Hepatocyte (in vitro differentiated cells): Measurements from ENCODE around the gene UBE2E1. TPM values are rescaled to one million over a fixed set of nuclear protein-coding genes. Genes with fewer than 3 reads are reported as not detected.

Source experiments
- DNase-seq: peaks from one replicate; pipeline ENCODE4 v3.0.0-alpha.2; 2016; ENCODE audit warnings: low spot score
- H2AFZ ChIP-seq: fragments of 200-600 bp; sonication (generic); 2 replicates; pipeline ENCODE4 v1.6.0; 2016; ENCODE audit warnings: antibody characterized with exemption, mild to moderate bottlenecking
- H3K27ac ChIP-seq: fragments of 200-600 bp; sonication (generic); 2 replicates; pipeline ENCODE4 v1.5.1; 2016; ENCODE audit warnings: mild to moderate bottlenecking
- H3K27me3 ChIP-seq: fragments of 200-600 bp; sonication (generic); 2 replicates; pipeline ENCODE4 v1.6.1; 2016
- H3K36me3 ChIP-seq: fragments of 200-600 bp; sonication (generic); replicated peaks from 2 replicates; pipeline ENCODE4 v1.5.1; 2016; ENCODE audit warnings: low read depth; ENCODE audit not compliant: insufficient read depth
- H3K4me1 ChIP-seq: fragments of 200-600 bp; sonication (generic); 2 replicates; pipeline ENCODE4 v1.5.1; 2016; ENCODE audit warnings: mild to moderate bottlenecking, moderate library complexity; ENCODE audit not compliant: insufficient read depth
- H3K4me2 ChIP-seq: fragments of 200-600 bp; sonication (generic); 2 replicates; pipeline ENCODE4 v1.6.0; 2016
- H3K4me3 ChIP-seq: fragments of 200-600 bp; sonication (generic); 2 replicates; pipeline ENCODE4 v1.5.1; 2016; ENCODE audit warnings: mild to moderate bottlenecking
- H3K79me2 ChIP-seq: fragments of 200-600 bp; sonication (generic); 2 replicates; pipeline ENCODE4 v1.6.0; 2017; ENCODE audit warnings: mild to moderate bottlenecking
- H3K9me2 ChIP-seq: fragments of 200-600 bp; sonication (generic); replicated peaks from 2 replicates; pipeline ENCODE4 v1.6.0; 2017; ENCODE audit warnings: mild to moderate bottlenecking; ENCODE audit not compliant: insufficient read depth
- H3K9me3 ChIP-seq: fragments of 200-600 bp; sonication (generic); 2 replicates; pipeline ENCODE4 v1.5.1; 2016; ENCODE audit warnings: low read depth, mild to moderate bottlenecking
- H4K20me1 ChIP-seq: fragments of 200-600 bp; sonication (generic); 2 replicates; pipeline ENCODE4 v1.6.0; 2016; ENCODE audit warnings: mild to moderate bottlenecking; ENCODE audit not compliant: insufficient read depth, poor library complexity, severe bottlenecking
- EZH2 ChIP-seq: fragments of 200-600 bp; sonication (generic); IDR thresholded peaks from 2 replicates; pipeline ENCODE4 v1.6.1; 2016; ENCODE audit warnings: antibody characterized with exemption, mild to moderate bottlenecking, borderline replicate concordance
- EZH2phosphoT487 ChIP-seq: fragments of 200-600 bp; sonication (generic); IDR thresholded peaks from one replicate; pipeline ENCODE4 v1.6.1; 2018; ENCODE audit warnings: antibody characterized with exemption, mild to moderate bottlenecking, low read depth, moderate library complexity; ENCODE audit not compliant: unreplicated experiment, severe bottlenecking
- WGBS: methylation state at CpG from one replicate; pipeline ENCODE4 v1.1.6; 2016; ENCODE audit warnings: low lambda C conversion rate; ENCODE audit errors: missing lambda C conversion rate; 5-methylcytosine and 5-hydroxymethylcytosine counted together
- polyA plus RNA-seq: library from polyadenylated mRNA; unstranded; fragments of >200 nt; fragmentation: Nextera tagmentation; extraction: Ambion mirVana; gene quantifications from 2 replicates; pipeline ENCODE4 v1.2.1, GENCODE V29; 2016
- total RNA-seq: library from RNA; depleted of rRNA; stranded (reverse); fragments of >200 nt; gene quantifications from 2 replicates; pipeline ENCODE4 v1.2.3, GENCODE V29; 2014
- TF ChIP-seq, protein P1 (sequence below): fragments of 200-600 bp; sonication (generic); IDR thresholded peaks from 2 replicates; pipeline ENCODE4 v1.5.1; 2016; ENCODE audit warnings: antibody characterized with exemption, mild to moderate bottlenecking; ENCODE audit not compliant: poor library complexity

UBE2E1 gene
- total and polyA plus RNA-seq, 2 experiments from 2014 or later = 20.8 to 179 TPM

DNA sequence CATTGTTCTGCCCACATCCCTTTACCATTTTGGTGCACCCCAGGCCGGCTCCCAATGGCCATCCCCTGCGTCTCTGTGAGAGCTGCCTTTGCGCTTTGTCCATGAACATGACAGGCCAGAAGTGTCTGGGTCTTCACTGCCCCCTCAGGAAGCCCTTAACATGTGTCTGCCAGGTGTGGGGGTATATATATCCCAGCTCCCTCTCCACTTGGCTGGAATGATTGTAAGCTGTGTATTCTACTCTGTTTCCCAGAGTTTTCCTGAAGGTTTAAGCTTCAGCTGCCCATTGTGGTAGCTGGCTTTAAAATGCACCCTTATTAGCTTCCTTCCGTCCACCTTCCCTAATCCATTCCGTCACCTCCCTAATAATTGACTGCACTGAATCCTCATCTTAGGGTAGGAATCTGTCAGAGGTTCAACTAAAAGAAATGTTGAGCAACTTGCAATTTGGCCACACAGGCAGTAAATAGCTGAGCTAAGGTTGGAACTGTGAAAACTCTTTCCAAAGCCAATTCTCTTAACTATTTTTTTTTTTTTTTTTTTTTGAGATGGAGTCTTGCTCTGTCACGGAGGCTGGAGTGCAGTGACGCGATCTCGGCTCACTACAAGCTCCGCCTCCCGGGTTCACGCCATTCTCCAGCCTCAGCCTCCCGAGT lies 30.4 kb upstream of the UBE2E1 start:
- TF ChIP-seq, protein P1, sequence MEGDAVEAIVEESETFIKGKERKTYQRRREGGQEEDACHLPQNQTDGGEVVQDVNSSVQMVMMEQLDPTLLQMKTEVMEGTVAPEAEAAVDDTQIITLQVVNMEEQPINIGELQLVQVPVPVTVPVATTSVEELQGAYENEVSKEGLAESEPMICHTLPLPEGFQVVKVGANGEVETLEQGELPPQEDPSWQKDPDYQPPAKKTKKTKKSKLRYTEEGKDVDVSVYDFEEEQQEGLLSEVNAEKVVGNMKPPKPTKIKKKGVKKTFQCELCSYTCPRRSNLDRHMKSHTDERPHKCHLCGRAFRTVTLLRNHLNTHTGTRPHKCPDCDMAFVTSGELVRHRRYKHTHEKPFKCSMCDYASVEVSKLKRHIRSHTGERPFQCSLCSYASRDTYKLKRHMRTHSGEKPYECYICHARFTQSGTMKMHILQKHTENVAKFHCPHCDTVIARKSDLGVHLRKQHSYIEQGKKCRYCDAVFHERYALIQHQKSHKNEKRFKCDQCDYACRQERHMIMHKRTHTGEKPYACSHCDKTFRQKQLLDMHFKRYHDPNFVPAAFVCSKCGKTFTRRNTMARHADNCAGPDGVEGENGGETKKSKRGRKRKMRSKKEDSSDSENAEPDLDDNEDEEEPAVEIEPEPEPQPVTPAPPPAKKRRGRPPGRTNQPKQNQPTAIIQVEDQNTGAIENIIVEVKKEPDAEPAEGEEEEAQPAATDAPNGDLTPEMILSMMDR = no peak
- no peak for TF ChIP-seq EZH2
- no peak for TF ChIP-seq EZH2phosphoT487
- H2AFZ ChIP-seq = no peak overlapping the region
- no peak for DNase-seq
- H3K9me2 ChIP-seq = no peaks in the 10 kb centered on the region
- H3K4me3 ChIP-seq = no peak overlapping the region
- H3K4me2 ChIP-seq = no peak overlapping the region
- no peaks in the 10 kb centered on the region for H3K79me2 ChIP-seq
- no peaks in the 10 kb centered on the region for H3K4me1 ChIP-seq
- WGBS = 87% methylated on average over 13 of the region's 13 CpGs
- no peaks in the 10 kb centered on the region for H3K36me3 ChIP-seq
- no peak overlapping the region for H3K27ac ChIP-seq
- no peaks in the 10 kb centered on the region for H3K9me3 ChIP-seq
- H4K20me1 ChIP-seq = no peaks in the 10 kb centered on the region
- no peaks in the 10 kb centered on the region for H3K27me3 ChIP-seq

DNA sequence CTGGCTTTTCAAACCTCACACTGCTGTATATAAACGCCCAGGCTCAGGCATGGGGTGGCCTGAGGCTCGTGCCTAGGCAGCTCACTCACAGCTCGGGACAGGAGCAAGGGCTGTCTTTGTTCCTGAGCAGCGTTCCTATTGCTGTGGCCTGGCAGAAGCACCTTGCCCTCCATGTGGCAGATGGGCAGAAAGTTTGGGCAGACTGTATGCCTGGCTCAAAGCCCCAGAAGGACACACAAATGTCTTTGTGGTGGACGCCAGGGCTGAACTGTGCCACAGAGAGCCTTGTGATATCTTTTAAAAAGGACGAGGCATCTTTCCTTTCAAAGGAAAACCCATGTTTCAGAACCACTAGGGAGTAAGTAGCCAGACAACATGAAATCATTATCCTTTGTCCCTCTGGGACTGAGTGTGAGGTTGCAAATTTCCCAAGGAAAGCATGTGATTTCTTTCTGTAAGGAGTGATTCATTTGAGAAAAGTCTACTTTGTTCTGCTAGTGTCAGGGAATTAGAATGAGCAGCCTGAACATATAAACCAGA lies 29.3 kb upstream of the UBE2E1 start:
- DNase-seq = no peak
- Histone ChIP-seq H3K27ac (no peak overlapping the region), H3K4me2 (no peak overlapping the region), H2AFZ (no peak overlapping the region), H4K20me1 (no peaks in the 10 kb centered on the region), H3K4me3 (no peak overlapping the region), H3K4me1 (no peaks in the 10 kb centered on the region), H3K36me3 (no peaks in the 10 kb centered on the region), H3K9me2 (no peaks in the 10 kb centered on the region), H3K79me2 (no peaks in the 10 kb centered on the region), H3K27me3 (no peaks in the 10 kb centered on the region), H3K9me3 (no peaks in the 10 kb centered on the region)
- 86% methylated on average over 6 of the region's 6 CpGs for WGBS
- TF ChIP-seq, protein P1 = no peak

DNA sequence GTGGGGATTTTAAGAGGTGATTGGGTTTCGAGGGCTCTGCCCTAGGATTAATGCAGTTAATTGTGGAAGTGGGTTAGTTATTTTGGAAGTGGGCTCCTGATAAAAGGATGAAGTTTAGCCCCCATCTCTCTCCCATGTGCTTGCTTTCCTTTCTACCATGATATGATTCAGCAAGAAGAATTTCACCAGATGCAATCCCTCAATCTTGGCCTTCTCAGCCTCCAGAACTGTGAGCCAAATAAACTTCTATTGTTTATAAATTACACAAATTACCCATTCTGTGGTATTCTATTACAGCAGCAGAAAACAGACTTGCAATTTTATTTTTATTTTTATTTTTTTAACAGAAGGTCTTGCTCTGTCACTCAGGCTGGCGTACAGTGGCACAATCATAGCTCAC lies 27.3 kb upstream of the UBE2E1 start:
- 80% methylated on average over 2 of the region's 2 CpGs for WGBS
- Histone ChIP-seq H3K36me3 (no peaks in the 10 kb centered on the region), H3K4me1 (no peaks in the 10 kb centered on the region), H3K9me3 (no peaks in the 10 kb centered on the region), H3K27ac (no peak overlapping the region), H4K20me1 (no peaks in the 10 kb centered on the region), H3K79me2 (no peaks in the 10 kb centered on the region), H3K4me3 (no peak overlapping the region), H2AFZ (no peak overlapping the region), H3K9me2 (no peaks in the 10 kb centered on the region), H3K27me3 (no peaks in the 10 kb centered on the region), H3K4me2 (no peak overlapping the region)
- TF ChIP-seq EZH2phosphoT487 (no peak), EZH2 (no peak)
- TF ChIP-seq, protein P1 = no peak
- no peak for DNase-seq
